ENCODE results near the gene PNLDC1.

The PNLDC1 gene

GRCh38 chr6:159852877-159853276 is 52.8 kb downstream of the PNLDC1 start:
- peaks cover 9% of the 10 kb centered on the region for H3K9me3 ChIP-seq (ENCODE audit: severe bottlenecking)
- no peak overlapping the region for H3K4me3 ChIP-seq (ENCODE audit: low read depth, low read length)
- DNase-seq: peak; percentile 23
- no peak overlapping the region for H3K27ac ChIP-seq
- H3K27me3 ChIP-seq (ENCODE audit: insufficient read depth, low read depth, severe bottlenecking): no peaks in the 10 kb centered on the region
- H3K36me3 ChIP-seq: no peaks in the 10 kb centered on the region
- peak; percentile 26; the same call in 1 of the 2 replicates for TF ChIP-seq CTCF (IDR thresholded peaks at IDR 0.05; ENCODE audit: low read depth, low read length)

- Histone ChIP-seq H3K27me3 (ENCODE audit: insufficient read depth, low read depth, severe bottlenecking) (no peaks in the 10 kb centered on the region), H3K27ac (no peak overlapping the region), H3K9me3 (ENCODE audit: severe bottlenecking) (peaks cover 7% of the 10 kb centered on the region), H3K36me3 (no peaks in the 10 kb centered on the region), H3K4me3 (ENCODE audit: low read depth, low read length) (no peak overlapping the region)
- DNase-seq: no peak
- no peak for TF ChIP-seq CTCF (IDR thresholded peaks at IDR 0.05; ENCODE audit: low read depth, low read length)
Observed at GRCh38 chr6:159853754-159854153, 53.7 kb downstream of the PNLDC1 start.

GRCh38 chr6:159854959-159855358 is 54.9 kb downstream of the PNLDC1 start:
- Histone ChIP-seq H3K27me3 (ENCODE audit: insufficient read depth, low read depth, severe bottlenecking) (no peaks in the 10 kb centered on the region), H3K4me3 (ENCODE audit: low read depth, low read length) (no peak overlapping the region), H3K9me3 (ENCODE audit: severe bottlenecking) (no peaks in the 10 kb centered on the region), H3K36me3 (no peaks in the 10 kb centered on the region), H3K27ac (no peak overlapping the region)
- DNase-seq: no peak
- no peak for TF ChIP-seq CTCF (IDR thresholded peaks at IDR 0.05; ENCODE audit: low read depth, low read length)

GRCh38 chr6:159858259-159858658 is 58.2 kb downstream of the PNLDC1 start:
- no peak overlapping the region for H3K4me3 ChIP-seq (ENCODE audit: low read depth, low read length)
- H3K27me3 ChIP-seq (ENCODE audit: insufficient read depth, low read depth, severe bottlenecking): peaks cover 7% of the 10 kb centered on the region
- H3K27ac ChIP-seq: no peak overlapping the region
- H3K36me3 ChIP-seq: no peaks in the 10 kb centered on the region
- DNase-seq: no peak
- no peak for TF ChIP-seq CTCF (IDR thresholded peaks at IDR 0.05; ENCODE audit: low read depth, low read length)
- no peaks in the 10 kb centered on the region for H3K9me3 ChIP-seq (ENCODE audit: severe bottlenecking)

GRCh38 chr6:159860482-159860881 is 60.4 kb downstream of the PNLDC1 start:
- Histone ChIP-seq H3K9me3 (ENCODE audit: severe bottlenecking) (no peaks in the 10 kb centered on the region), H3K27me3 (ENCODE audit: insufficient read depth, low read depth, severe bottlenecking) (peaks cover 7% of the 10 kb centered on the region), H3K4me3 (ENCODE audit: low read depth, low read length) (no peak overlapping the region), H3K36me3 (no peaks in the 10 kb centered on the region), H3K27ac (no peak overlapping the region)
- no peak for DNase-seq
- TF ChIP-seq CTCF (IDR thresholded peaks at IDR 0.05; ENCODE audit: low read depth, low read length): no peak

GRCh38 chr6:159862103-159862502 is 62.0 kb downstream of the PNLDC1 start:
- Histone ChIP-seq H3K9me3 (ENCODE audit: severe bottlenecking) (no peaks in the 10 kb centered on the region), H3K27me3 (ENCODE audit: insufficient read depth, low read depth, severe bottlenecking) (peaks cover 7% of the 10 kb centered on the region), H3K4me3 (ENCODE audit: low read depth, low read length) (no peak overlapping the region), H3K27ac (no peak overlapping the region), H3K36me3 (no peaks in the 10 kb centered on the region)
- TF ChIP-seq CTCF (IDR thresholded peaks at IDR 0.05; ENCODE audit: low read depth, low read length): no peak
- no peak for DNase-seq

Measured in WERI-Rb-1 (cell line).